ENCODE results near the gene MTIF2.

DNA sequence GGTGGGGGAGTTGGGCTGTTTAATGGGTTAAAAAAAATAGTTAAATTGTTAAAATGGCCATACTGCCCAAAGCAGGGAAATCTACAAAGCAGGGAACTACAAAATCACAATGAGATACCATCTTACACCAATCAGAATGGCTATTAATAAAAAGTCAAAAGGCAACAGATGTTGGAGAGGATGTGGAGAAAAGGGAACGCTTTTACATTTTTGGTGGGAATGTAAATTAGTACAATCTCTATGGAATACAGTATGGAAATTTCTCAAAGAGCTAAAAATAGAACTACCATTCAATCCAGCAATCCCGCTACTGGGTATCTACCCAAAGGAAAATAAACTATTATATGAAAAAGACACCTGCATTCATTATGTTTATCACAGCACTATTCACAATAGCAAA lies 64.1 kb downstream of the MTIF2 start:
- TF ChIP-seq, protein P1, sequence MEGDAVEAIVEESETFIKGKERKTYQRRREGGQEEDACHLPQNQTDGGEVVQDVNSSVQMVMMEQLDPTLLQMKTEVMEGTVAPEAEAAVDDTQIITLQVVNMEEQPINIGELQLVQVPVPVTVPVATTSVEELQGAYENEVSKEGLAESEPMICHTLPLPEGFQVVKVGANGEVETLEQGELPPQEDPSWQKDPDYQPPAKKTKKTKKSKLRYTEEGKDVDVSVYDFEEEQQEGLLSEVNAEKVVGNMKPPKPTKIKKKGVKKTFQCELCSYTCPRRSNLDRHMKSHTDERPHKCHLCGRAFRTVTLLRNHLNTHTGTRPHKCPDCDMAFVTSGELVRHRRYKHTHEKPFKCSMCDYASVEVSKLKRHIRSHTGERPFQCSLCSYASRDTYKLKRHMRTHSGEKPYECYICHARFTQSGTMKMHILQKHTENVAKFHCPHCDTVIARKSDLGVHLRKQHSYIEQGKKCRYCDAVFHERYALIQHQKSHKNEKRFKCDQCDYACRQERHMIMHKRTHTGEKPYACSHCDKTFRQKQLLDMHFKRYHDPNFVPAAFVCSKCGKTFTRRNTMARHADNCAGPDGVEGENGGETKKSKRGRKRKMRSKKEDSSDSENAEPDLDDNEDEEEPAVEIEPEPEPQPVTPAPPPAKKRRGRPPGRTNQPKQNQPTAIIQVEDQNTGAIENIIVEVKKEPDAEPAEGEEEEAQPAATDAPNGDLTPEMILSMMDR (IDR thresholded peaks at IDR 0.05), result no peak
- TF ChIP-seq FOXP1 (CRISPR knock-in tag; IDR thresholded peaks at IDR 0.05; ENCODE audit: borderline replicate concordance), result no peak
- TF ChIP-seq, protein P2, sequence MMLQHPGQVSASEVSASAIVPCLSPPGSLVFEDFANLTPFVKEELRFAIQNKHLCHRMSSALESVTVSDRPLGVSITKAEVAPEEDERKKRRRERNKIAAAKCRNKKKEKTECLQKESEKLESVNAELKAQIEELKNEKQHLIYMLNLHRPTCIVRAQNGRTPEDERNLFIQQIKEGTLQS (CRISPR knock-in tag; conservative IDR thresholded peaks at IDR 0.05), result no peak
- TF ChIP-seq IRF2 (CRISPR knock-in tag; IDR thresholded peaks at IDR 0.05; ENCODE audit: borderline replicate concordance, low read depth), result no peak
- TF ChIP-seq FOXJ3 (CRISPR knock-in tag; IDR thresholded peaks at IDR 0.05; ENCODE audit: borderline replicate concordance), result no peak
- TF ChIP-seq, protein P3, sequence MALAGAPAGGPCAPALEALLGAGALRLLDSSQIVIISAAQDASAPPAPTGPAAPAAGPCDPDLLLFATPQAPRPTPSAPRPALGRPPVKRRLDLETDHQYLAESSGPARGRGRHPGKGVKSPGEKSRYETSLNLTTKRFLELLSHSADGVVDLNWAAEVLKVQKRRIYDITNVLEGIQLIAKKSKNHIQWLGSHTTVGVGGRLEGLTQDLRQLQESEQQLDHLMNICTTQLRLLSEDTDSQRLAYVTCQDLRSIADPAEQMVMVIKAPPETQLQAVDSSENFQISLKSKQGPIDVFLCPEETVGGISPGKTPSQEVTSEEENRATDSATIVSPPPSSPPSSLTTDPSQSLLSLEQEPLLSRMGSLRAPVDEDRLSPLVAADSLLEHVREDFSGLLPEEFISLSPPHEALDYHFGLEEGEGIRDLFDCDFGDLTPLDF (CRISPR knock-in tag; IDR thresholded peaks at IDR 0.05), result no peak
- TF ChIP-seq, protein P4, sequence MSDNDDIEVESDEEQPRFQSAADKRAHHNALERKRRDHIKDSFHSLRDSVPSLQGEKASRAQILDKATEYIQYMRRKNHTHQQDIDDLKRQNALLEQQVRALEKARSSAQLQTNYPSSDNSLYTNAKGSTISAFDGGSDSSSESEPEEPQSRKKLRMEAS (CRISPR knock-in tag; IDR thresholded peaks at IDR 0.05), result no peak
- no peak for TF ChIP-seq SP1 (CRISPR knock-in tag; conservative IDR thresholded peaks at IDR 0.05)
- TF ChIP-seq, protein P5, sequence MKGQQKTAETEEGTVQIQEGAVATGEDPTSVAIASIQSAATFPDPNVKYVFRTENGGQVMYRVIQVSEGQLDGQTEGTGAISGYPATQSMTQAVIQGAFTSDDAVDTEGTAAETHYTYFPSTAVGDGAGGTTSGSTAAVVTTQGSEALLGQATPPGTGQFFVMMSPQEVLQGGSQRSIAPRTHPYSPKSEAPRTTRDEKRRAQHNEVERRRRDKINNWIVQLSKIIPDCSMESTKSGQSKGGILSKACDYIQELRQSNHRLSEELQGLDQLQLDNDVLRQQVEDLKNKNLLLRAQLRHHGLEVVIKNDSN (CRISPR knock-in tag; IDR thresholded peaks at IDR 0.05), result no peak
- TF ChIP-seq HMGA2 (CRISPR knock-in tag; IDR thresholded peaks at IDR 0.05), result no peak
- TF ChIP-seq, protein P6, sequence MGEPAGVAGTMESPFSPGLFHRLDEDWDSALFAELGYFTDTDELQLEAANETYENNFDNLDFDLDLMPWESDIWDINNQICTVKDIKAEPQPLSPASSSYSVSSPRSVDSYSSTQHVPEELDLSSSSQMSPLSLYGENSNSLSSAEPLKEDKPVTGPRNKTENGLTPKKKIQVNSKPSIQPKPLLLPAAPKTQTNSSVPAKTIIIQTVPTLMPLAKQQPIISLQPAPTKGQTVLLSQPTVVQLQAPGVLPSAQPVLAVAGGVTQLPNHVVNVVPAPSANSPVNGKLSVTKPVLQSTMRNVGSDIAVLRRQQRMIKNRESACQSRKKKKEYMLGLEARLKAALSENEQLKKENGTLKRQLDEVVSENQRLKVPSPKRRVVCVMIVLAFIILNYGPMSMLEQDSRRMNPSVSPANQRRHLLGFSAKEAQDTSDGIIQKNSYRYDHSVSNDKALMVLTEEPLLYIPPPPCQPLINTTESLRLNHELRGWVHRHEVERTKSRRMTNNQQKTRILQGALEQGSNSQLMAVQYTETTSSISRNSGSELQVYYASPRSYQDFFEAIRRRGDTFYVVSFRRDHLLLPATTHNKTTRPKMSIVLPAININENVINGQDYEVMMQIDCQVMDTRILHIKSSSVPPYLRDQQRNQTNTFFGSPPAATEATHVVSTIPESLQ (CRISPR knock-in tag; IDR thresholded peaks at IDR 0.05), result no peak
- no peak for TF ChIP-seq NR2C2 (CRISPR knock-in tag; IDR thresholded peaks at IDR 0.05)

Data from WTC11 (cell line).